BE2C (cell line): ENCODE results near the gene KCNH1.

ENCODE experiments used
- DNase-seq: peaks from one replicate; pipeline ENCODE4 v3.0.0-alpha.2; 2020
- H3K27me3 ChIP-seq: fragments of 250-450 bp; sonication (Bioruptor Pico); 2 replicates; pipeline ENCODE4 v1.5.1; 2020; ENCODE audit warnings: mild to moderate bottlenecking
- H3K36me3 ChIP-seq: fragments of 250-450 bp; sonication (Bioruptor Pico); 2 replicates; pipeline ENCODE4 v1.5.1; 2020; ENCODE audit warnings: mild to moderate bottlenecking
- H3K4me1 ChIP-seq: fragments of 250-450 bp; sonication (Bioruptor Pico); 2 replicates; pipeline ENCODE4 v1.5.1; 2020
- H3K4me3 ChIP-seq: 2 replicates; pipeline ENCODE4 v1.5.1; 2011; ENCODE audit warnings: low read depth, low read length
- H3K9me3 ChIP-seq: fragments of 250-450 bp; sonication (Bioruptor Pico); 2 replicates; pipeline ENCODE4 v1.5.1; 2020
- CTCF ChIP-seq: IDR thresholded peaks from 2 replicates; pipeline ENCODE4 v1.5.1; 2012; ENCODE audit warnings: mild to moderate bottlenecking, low read depth, low read length

The KCNH1 gene

GRCh38 chr1:210700083-210700482 lies 433.9 kb downstream of the KCNH1 start:
- peaks cover 7% of the 10 kb centered on the region for H3K4me1 ChIP-seq
- no peak for TF ChIP-seq CTCF
- DNase-seq, result no peak
- no peaks in the 10 kb centered on the region for H3K36me3 ChIP-seq
- no peak overlapping the region for H3K4me3 ChIP-seq
- no peaks in the 10 kb centered on the region for H3K9me3 ChIP-seq
- no peaks in the 10 kb centered on the region for H3K27me3 ChIP-seq

GRCh38 chr1:210698661-210699060 lies 435.3 kb downstream of the KCNH1 start:
- no peak overlapping the region for H3K4me3 ChIP-seq
- no peak for DNase-seq
- no peaks in the 10 kb centered on the region for H3K27me3 ChIP-seq
- peaks cover 7% of the 10 kb centered on the region for H3K4me1 ChIP-seq
- TF ChIP-seq CTCF, result no peak
- no peaks in the 10 kb centered on the region for H3K9me3 ChIP-seq
- H3K36me3 ChIP-seq, result no peaks in the 10 kb centered on the region

- H3K36me3 ChIP-seq, result no peaks in the 10 kb centered on the region
- peak; percentile 47 for DNase-seq
- no peaks in the 10 kb centered on the region for H3K27me3 ChIP-seq
- no peaks in the 10 kb centered on the region for H3K9me3 ChIP-seq
- H3K4me1 ChIP-seq, result peaks cover 9% of the 10 kb centered on the region
- no peak overlapping the region for H3K4me3 ChIP-seq
- TF ChIP-seq CTCF, result peak; percentile 43
These were observed 436.8 kb downstream of the KCNH1 start for GRCh38 chr1:210697185-210697584.

- DNase-seq, result no peak
These were observed 437.2 kb downstream of the KCNH1 start for GRCh38 chr1:210696709-210697108.

GRCh38 chr1:210695026-210695425 lies 438.9 kb downstream of the KCNH1 start:
- no peaks in the 10 kb centered on the region for H3K36me3 ChIP-seq
- H3K27me3 ChIP-seq, result no peaks in the 10 kb centered on the region
- no peak for DNase-seq
- H3K4me3 ChIP-seq, result no peak overlapping the region
- TF ChIP-seq CTCF, result no peak
- H3K4me1 ChIP-seq, result peaks cover 12% of the 10 kb centered on the region
- H3K9me3 ChIP-seq, result no peaks in the 10 kb centered on the region

More at GRCh38 chr1:210696709-210697108, 437.2 kb downstream of the KCNH1 start:
- TF ChIP-seq CTCF, result no peak
- H3K4me3 ChIP-seq, result no peak overlapping the region
- peaks cover 12% of the 10 kb centered on the region for H3K4me1 ChIP-seq
- H3K27me3 ChIP-seq, result no peaks in the 10 kb centered on the region
- no peaks in the 10 kb centered on the region for H3K36me3 ChIP-seq
- H3K9me3 ChIP-seq, result no peaks in the 10 kb centered on the region

- Histone ChIP-seq H3K36me3 (no peaks in the 10 kb centered on the region), H3K9me3 (no peaks in the 10 kb centered on the region), H3K27me3 (no peaks in the 10 kb centered on the region), H3K4me3 (no peak overlapping the region), H3K4me1 (peaks cover 12% of the 10 kb centered on the region)
- no peak for DNase-seq
- TF ChIP-seq CTCF, result no peak
These were observed 441.2 kb downstream of the KCNH1 start for GRCh38 chr1:210692796-210693195.
